ENCODE results near the gene CNOT11. TPM values are rescaled to one million over a fixed set of nuclear protein-coding genes. Genes with fewer than 3 reads are reported as not detected.

Gene CNOT11
- total RNA-seq, 1 donor from 2014 or later: 38.3 TPM

- Mint-ChIP-seq H3K4me1 (peaks cover 23% of the 10 kb centered on the region), H3K4me3 (no peak overlapping the region), H3K27ac (peak overlapping the region; percentile 4), H3K36me3 (peaks cover 5% of the 10 kb centered on the region), H3K9me3 (no peaks in the 10 kb centered on the region), H3K27me3 (ENCODE audit: low read depth) (no peaks in the 10 kb centered on the region)
- no peak for DNase-seq (ENCODE audit: low spot score in 2 of 2, unreplicated experiment in 2 of 2)
- no peak for TF ChIP-seq CTCF (IDR thresholded peaks at IDR 0.05; ENCODE audit: unreplicated experiment)
Measured at GRCh38 chr2:101299604-101300003, 46.9 kb downstream of the CNOT11 start.

- DNase-seq (ENCODE audit: low spot score in 2 of 2, unreplicated experiment in 2 of 2): no peak
- H3K36me3 Mint-ChIP-seq: peaks cover 5% of the 10 kb centered on the region
- no peak for TF ChIP-seq CTCF (IDR thresholded peaks at IDR 0.05; ENCODE audit: unreplicated experiment)
- H3K4me3 Mint-ChIP-seq: no peak overlapping the region
- H3K27me3 Mint-ChIP-seq (ENCODE audit: low read depth): no peaks in the 10 kb centered on the region
- peak overlapping the region; percentile 4 for H3K27ac Mint-ChIP-seq
- no peaks in the 10 kb centered on the region for H3K9me3 Mint-ChIP-seq
- H3K4me1 Mint-ChIP-seq: peaks cover 25% of the 10 kb centered on the region
Measured at GRCh38 chr2:101300164-101300563, 47.5 kb downstream of the CNOT11 start.

- Mint-ChIP-seq H3K9me3 (no peaks in the 10 kb centered on the region), H3K36me3 (peaks cover 5% of the 10 kb centered on the region), H3K4me1 (peaks cover 31% of the 10 kb centered on the region), H3K4me3 (no peak overlapping the region), H3K27me3 (ENCODE audit: low read depth) (no peaks in the 10 kb centered on the region), H3K27ac (no peak overlapping the region)
- no peak for DNase-seq (ENCODE audit: low spot score in 2 of 2, unreplicated experiment in 2 of 2)
- no peak for TF ChIP-seq CTCF (IDR thresholded peaks at IDR 0.05; ENCODE audit: unreplicated experiment)
Measured at GRCh38 chr2:101300836-101301235, 48.1 kb downstream of the CNOT11 start.

- no peak for TF ChIP-seq CTCF (IDR thresholded peaks at IDR 0.05; ENCODE audit: unreplicated experiment)
- Mint-ChIP-seq H3K4me3 (no peak overlapping the region), H3K27ac (peak overlapping the region; percentile 37), H3K4me1 (peaks cover 37% of the 10 kb centered on the region), H3K36me3 (peaks cover 5% of the 10 kb centered on the region), H3K9me3 (no peaks in the 10 kb centered on the region), H3K27me3 (ENCODE audit: low read depth) (no peaks in the 10 kb centered on the region)
- DNase-seq (ENCODE audit: low spot score in 2 of 2, unreplicated experiment in 2 of 2): no peak
Measured at GRCh38 chr2:101302016-101302415, 49.3 kb downstream of the CNOT11 start.

GRCh38 chr2:101303688-101304087, 51.0 kb downstream of the CNOT11 start:
- H3K36me3 Mint-ChIP-seq: peaks cover 3% of the 10 kb centered on the region
- H3K4me3 Mint-ChIP-seq: no peak overlapping the region
- no peak for TF ChIP-seq CTCF (IDR thresholded peaks at IDR 0.05; ENCODE audit: unreplicated experiment)
- H3K4me1 Mint-ChIP-seq: peaks cover 43% of the 10 kb centered on the region
- no peak for DNase-seq (ENCODE audit: low spot score in 2 of 2, unreplicated experiment in 2 of 2)
- no peak overlapping the region for H3K27ac Mint-ChIP-seq
- no peaks in the 10 kb centered on the region for H3K9me3 Mint-ChIP-seq
- no peaks in the 10 kb centered on the region for H3K27me3 Mint-ChIP-seq (ENCODE audit: low read depth)

GRCh38 chr2:101305035-101305434, 52.3 kb downstream of the CNOT11 start:
- Mint-ChIP-seq H3K27me3 (ENCODE audit: low read depth) (no peaks in the 10 kb centered on the region), H3K4me1 (peaks cover 45% of the 10 kb centered on the region), H3K9me3 (no peaks in the 10 kb centered on the region), H3K27ac (peak overlapping the region; percentile 43), H3K4me3 (no peak overlapping the region), H3K36me3 (peaks cover 3% of the 10 kb centered on the region)
- no peak for DNase-seq (ENCODE audit: low spot score in 2 of 2, unreplicated experiment in 2 of 2)
- no peak for TF ChIP-seq CTCF (IDR thresholded peaks at IDR 0.05; ENCODE audit: unreplicated experiment)
